Esophagus squamous epithelium (tissue), 5 donors: Measurements from ENCODE around the gene OR52K2. TPM values are rescaled to one million over a fixed set of nuclear protein-coding genes. Genes with fewer than 3 reads are reported as not detected.
"Not testable (repeated sequence)": the region's sequence is repeated elsewhere in the genome, so short reads cannot be mapped to it uniquely, and the experiment has no call there.

ENCODE experiments used
- DNase-seq: peaks from one replicate; lab custom pipeline; 2025; lab: John Stamatoyannopoulos, UW
- H3K27ac ChIP-seq, 4 donors: fragments of 200-600 bp; sonication (generic); one replicate each; pipeline ENCODE4 v1.5.1; 2016 to 2019; ENCODE audit warnings: mild to moderate bottlenecking in 1 of 4
- H3K27me3 ChIP-seq, 4 donors: fragments of 200-600 bp; sonication (generic); 1 replicate in 3 of 4; 2 replicates in 1 of 4; pipeline versions ENCODE4 v1.5.1 to v1.6.0; 2017 to 2021; ENCODE audit warnings: antibody characterized with exemption in 1 of 4
- H3K36me3 ChIP-seq, 3 donors: fragments of 200-600 bp; sonication (generic); one replicate each; pipeline ENCODE4 v1.5.1; 2016 to 2019
- H3K4me1 ChIP-seq, 3 donors: fragments of 200-600 bp; sonication (generic); one replicate each; pipeline ENCODE4 v1.5.1; 2017 to 2019
- H3K4me3 ChIP-seq, 4 donors: fragments of 200-600 bp; sonication (generic); 1 replicate in 3 of 4; 2 replicates in 1 of 4; pipeline ENCODE4 v1.5.1; 2016 to 2019; ENCODE audit warnings: mild to moderate bottlenecking in 2 of 4, moderate library complexity in 1 of 4
- H3K9me3 ChIP-seq, 3 donors: fragments of 200-600 bp; sonication (generic); one replicate each; pipeline ENCODE4 v1.5.1; 2016 to 2019
- POLR2A ChIP-seq, 4 donors: fragments of 450-650 bp; IDR thresholded peaks; one replicate each; pipeline ENCODE4 v1.6.1; 2017; ENCODE audit warnings: antibody characterized with exemption in 4 of 4, mild to moderate bottlenecking in 4 of 4, moderate library complexity in 3 of 4
- WGBS, 2 donors: methylation state at CpG; one replicate each; pipeline ENCODE4 v1.1.5; 2018; 5-methylcytosine and 5-hydroxymethylcytosine counted together
- intact Hi-C: fragments of 100-400 bp; cut with DNase I; formaldehyde crosslinking; loops from one replicate; pipeline ENCODE4 v1.15.0; 2022
- total RNA-seq, 4 donors: library from RNA; depleted of rRNA; stranded (reverse); fragments of >200 nt; gene quantifications; one replicate each; pipeline ENCODE4 v1.1.0, GENCODE V29; 2016
- TF ChIP-seq, protein P1 (sequence below), 6 experiments: fragments of 450-650 bp in 4 of 6; fragments of 200-600 bp in 2 of 6; sonication (generic) in 2 of 6; IDR thresholded peaks; one replicate each; pipeline ENCODE4 v1.5.1; 2016 to 2019; ENCODE audit warnings: antibody characterized with exemption in 6 of 6, mild to moderate bottlenecking in 4 of 6, moderate library complexity in 4 of 6
- donor health status: DM: yes; HTN: yes; CAD: no.

OR52K2 gene
- total RNA-seq, 4 donors from 2014 or later: not detected

DNA sequence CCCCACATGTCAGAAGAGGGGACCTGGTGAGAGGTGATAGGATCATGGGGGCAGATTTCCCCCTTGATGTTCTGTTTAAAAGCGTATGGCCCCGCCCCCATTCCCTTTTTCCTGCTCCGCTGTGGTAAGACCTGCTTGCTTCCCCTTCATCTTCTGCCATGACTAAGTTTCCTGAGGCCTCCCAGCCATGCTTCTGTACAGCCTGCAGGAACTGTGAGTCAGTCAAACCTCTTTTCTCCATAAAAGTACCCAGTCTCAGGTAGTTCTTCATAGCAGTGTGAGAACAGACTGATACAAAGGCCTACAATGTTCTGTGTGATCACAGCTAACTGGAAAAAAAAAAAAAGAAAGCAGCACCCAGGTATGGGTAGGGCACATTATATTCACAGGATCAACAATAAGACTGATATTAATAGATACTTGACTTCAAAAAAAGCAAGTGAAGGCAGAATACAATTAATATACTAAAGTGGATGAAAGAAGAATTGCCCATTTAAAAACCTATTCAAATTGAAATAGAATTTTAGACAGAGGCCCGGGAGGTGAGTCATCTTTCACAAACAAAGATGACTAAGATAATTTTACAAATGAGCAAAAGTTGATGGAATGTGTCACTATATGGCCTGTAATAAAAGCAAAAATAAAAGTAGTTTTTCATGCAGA lies 31.6 kb downstream of the OR52K2 start:
- Histone ChIP-seq H3K36me3 (no peaks in the 10 kb centered on the region), H3K4me3 (no peak overlapping the region), H3K27me3 (no peaks in the 10 kb centered on the region), H3K4me1 (peaks cover 0 to 5% (median 0%) of the 10 kb centered on the region in 3 donors), H3K9me3 (no peaks in the 10 kb centered on the region), H3K27ac (no peak overlapping the region)
- TF ChIP-seq, protein P1, sequence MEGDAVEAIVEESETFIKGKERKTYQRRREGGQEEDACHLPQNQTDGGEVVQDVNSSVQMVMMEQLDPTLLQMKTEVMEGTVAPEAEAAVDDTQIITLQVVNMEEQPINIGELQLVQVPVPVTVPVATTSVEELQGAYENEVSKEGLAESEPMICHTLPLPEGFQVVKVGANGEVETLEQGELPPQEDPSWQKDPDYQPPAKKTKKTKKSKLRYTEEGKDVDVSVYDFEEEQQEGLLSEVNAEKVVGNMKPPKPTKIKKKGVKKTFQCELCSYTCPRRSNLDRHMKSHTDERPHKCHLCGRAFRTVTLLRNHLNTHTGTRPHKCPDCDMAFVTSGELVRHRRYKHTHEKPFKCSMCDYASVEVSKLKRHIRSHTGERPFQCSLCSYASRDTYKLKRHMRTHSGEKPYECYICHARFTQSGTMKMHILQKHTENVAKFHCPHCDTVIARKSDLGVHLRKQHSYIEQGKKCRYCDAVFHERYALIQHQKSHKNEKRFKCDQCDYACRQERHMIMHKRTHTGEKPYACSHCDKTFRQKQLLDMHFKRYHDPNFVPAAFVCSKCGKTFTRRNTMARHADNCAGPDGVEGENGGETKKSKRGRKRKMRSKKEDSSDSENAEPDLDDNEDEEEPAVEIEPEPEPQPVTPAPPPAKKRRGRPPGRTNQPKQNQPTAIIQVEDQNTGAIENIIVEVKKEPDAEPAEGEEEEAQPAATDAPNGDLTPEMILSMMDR (IDR thresholded peaks at IDR 0.05): no peak
- no peak for TF ChIP-seq POLR2A (IDR thresholded peaks at IDR 0.05)
- intact Hi-C loops: no loop called here
- 42 to 44% methylated on average over 4 of the region's 4 CpGs for WGBS, 2 donors
- no peak for DNase-seq

DNA sequence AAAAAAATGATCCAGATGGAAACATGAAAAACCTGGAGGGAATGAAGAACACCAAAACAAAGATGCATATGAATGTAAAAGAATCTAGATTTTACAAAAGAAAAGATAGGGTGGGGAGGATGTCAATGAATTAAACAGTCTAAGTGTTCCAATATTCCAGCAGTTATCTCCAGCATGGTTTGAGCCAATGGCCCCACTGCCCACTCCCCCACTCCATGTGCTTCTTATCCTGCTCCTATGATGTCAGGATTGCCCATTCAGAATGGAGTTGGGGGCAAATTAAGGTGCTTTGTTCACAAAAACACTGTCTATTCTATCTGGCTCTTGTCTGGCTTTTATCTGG lies 32.1 kb downstream of the OR52K2 start:
- H3K27ac ChIP-seq: no peak overlapping the region
- no peak for TF ChIP-seq POLR2A (IDR thresholded peaks at IDR 0.05)
- TF ChIP-seq, protein P1 (IDR thresholded peaks at IDR 0.05): no peak
- no peaks in the 10 kb centered on the region for H3K36me3 ChIP-seq
- intact Hi-C loops: no loop called here
- H3K4me1 ChIP-seq: peaks cover 0 to 5% (median 0%) of the 10 kb centered on the region in 3 donors
- DNase-seq: no peak
- no peaks in the 10 kb centered on the region for H3K27me3 ChIP-seq
- no peaks in the 10 kb centered on the region for H3K9me3 ChIP-seq
- no peak overlapping the region for H3K4me3 ChIP-seq

DNA sequence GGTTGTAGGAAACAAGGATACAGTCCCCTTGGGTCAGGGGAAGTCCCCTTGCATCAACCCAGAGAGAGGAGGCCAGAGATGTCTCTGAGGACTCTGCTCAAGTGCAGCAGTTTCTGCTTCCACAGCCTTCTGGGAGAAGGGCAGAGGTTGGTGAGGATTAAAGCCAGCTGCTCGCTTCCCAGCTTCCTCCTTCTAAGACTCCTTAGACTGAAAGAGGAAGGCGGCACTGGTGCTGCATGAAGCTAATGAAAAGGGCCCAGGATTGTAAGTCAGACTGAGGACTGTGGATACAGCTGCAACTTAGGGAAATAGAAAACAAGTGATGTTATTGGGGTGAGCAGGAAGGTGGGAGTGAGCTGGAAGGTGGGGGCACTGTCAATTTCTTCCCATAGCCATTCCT lies 33.4 kb downstream of the OR52K2 start, which contains the start of gene OR52K1:
Gene OR52K1, plus strand, starts transcription at position 202 of the 400 bp plus-strand sequence. CDS start 6,255 bp downstream, outside the sequence.
- Histone ChIP-seq H3K27ac (no peak within 1 kb of the TSS), H3K36me3 (no peaks in the 10 kb centered on the region), H3K4me1 (peaks cover 0 to 5% (median 0%) of the 10 kb centered on the region in 3 donors), H3K9me3 (no peaks in the 10 kb centered on the region), H3K27me3 (no peaks in the 10 kb centered on the region), H3K4me3 (no peak within 1 kb of the TSS)
- intact Hi-C loops: no loop called here
- TF ChIP-seq, protein P1 (IDR thresholded peaks at IDR 0.05): no peak
- TF ChIP-seq POLR2A (IDR thresholded peaks at IDR 0.05): no peak
- 61 to 70% methylated on average over 2 of the region's 2 CpGs for WGBS, 2 donors
- DNase-seq: no peak

DNA sequence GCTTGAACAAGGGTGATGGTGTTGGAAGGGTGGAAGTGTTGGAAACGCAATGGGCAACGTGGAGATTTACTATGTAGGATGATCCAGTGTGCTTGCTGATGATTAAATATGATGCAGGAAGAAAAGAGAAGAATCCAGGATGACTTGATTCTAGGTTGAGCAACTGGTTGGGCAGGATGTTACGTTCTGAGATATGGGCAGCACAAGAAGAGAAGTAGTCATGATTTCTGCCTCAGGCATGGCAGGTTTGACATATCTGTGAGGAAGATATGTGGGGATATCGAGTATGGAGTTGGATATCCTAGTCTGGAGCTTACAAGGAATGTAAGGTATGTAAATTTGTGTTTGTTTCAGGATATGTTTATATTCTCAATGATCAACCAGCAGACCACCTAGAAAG lies 35.2 kb downstream of the OR52K2 start:
- Histone ChIP-seq H3K27me3 (no peaks in the 10 kb centered on the region), H3K4me1 (peaks cover 0 to 5% (median 0%) of the 10 kb centered on the region in 3 donors), H3K9me3 (no peaks in the 10 kb centered on the region), H3K36me3 (no peaks in the 10 kb centered on the region), H3K4me3 (no peak overlapping the region), H3K27ac (no peak overlapping the region)
- intact Hi-C loops: no loop called here
- TF ChIP-seq POLR2A (IDR thresholded peaks at IDR 0.05): no peak
- TF ChIP-seq, protein P1 (IDR thresholded peaks at IDR 0.05): no peak
- 42 to 51% methylated on average over 4 of the region's 4 CpGs for WGBS, 2 donors
- DNase-seq: no peak

DNA sequence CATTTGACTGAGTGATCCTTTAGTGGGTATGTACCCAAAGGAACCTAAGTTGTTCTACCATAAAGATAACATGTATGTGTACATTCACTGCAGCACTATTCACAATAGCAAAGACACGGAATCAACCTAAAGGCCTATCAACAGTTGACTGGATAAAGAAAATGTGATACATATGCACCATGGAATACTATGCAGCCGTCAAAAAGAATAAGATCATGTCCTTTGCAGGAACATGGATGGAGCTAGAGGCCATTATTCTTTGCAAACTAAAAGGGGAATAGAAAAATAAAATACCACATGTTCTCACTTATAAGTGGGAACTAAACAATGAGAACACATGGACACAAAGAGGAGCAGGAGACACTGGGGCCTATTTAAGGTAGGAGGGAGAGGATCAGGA lies 42.3 kb downstream of the OR52K2 start:
- H3K27ac ChIP-seq, H3K4me3 ChIP-seq, H3K36me3 ChIP-seq, intact Hi-C loops, DNase-seq, H3K27me3 ChIP-seq, H3K4me1 ChIP-seq, H3K9me3 ChIP-seq: not testable (repeated sequence)
- 47 to 65% methylated on average over 2 of the region's 2 CpGs for WGBS, 2 donors
